GM23338 (cell line): ENCODE results near the gene INTS13.

Source experiments
- CREB1 ChIP-seq: fragments of 250-450 bp; sonication (Bioruptor Pico); IDR thresholded peaks from 2 replicates; pipeline ENCODE4 v1.5.0; 2020; ENCODE audit warnings: low read depth, mild to moderate bottlenecking, moderate library complexity
- CTCF ChIP-seq, 2 experiments: fragments of 200-600 bp in 1 of 2; sonication (generic) in 1 of 2; conservative IDR thresholded peaks; 2 replicates each; pipeline versions ENCODE4 v1.5.1 to v1.6.1; 2016 to 2017; ENCODE audit warnings: antibody characterized with exemption in 2 of 2, low read depth in 2 of 2, mild to moderate bottlenecking in 2 of 2, moderate library complexity in 1 of 2
- EZH2 ChIP-seq: fragments of 200-600 bp; sonication (generic); IDR thresholded peaks from one replicate; pipeline ENCODE4 v1.8.0; 2017; ENCODE audit warnings: antibody characterized with exemption, mild to moderate bottlenecking, low read depth; ENCODE audit not compliant: unreplicated experiment
- EZH2phosphoT487 ChIP-seq: fragments of 200-600 bp; sonication (generic); IDR thresholded peaks from one replicate; pipeline ENCODE4 v1.8.1; 2018; ENCODE audit warnings: antibody characterized with exemption; ENCODE audit not compliant: unreplicated experiment
- NANOG ChIP-seq: IDR thresholded peaks from 2 replicates; pipeline ENCODE4 v1.6.1; 2016; ENCODE audit warnings: antibody characterized with exemption, borderline replicate concordance
- POLR2AphosphoS5 ChIP-seq: IDR thresholded peaks from 2 replicates; pipeline ENCODE4 v1.6.1; 2016; ENCODE audit warnings: antibody characterized with exemption, low read depth
- TF ChIP-seq, protein P1 (sequence below): IDR thresholded peaks from one replicate; pipeline ENCODE4 v1.6.1; 2018; ENCODE audit warnings: antibody characterized with exemption; ENCODE audit not compliant: unreplicated experiment

GRCh38 chr12:26948309-26948708 is 10.5 kb upstream of the INTS13 start:
- TF ChIP-seq POLR2AphosphoS5 (no peak), CTCF (conservative IDR thresholded peaks at IDR 0.05; ENCODE audit: low read depth in 2 of 2) (no peak), EZH2 (no peak), NANOG (no peak), EZH2phosphoT487 (no peak), CREB1 (CRISPR knock-in tag) (no peak)
- TF ChIP-seq, protein P1, sequence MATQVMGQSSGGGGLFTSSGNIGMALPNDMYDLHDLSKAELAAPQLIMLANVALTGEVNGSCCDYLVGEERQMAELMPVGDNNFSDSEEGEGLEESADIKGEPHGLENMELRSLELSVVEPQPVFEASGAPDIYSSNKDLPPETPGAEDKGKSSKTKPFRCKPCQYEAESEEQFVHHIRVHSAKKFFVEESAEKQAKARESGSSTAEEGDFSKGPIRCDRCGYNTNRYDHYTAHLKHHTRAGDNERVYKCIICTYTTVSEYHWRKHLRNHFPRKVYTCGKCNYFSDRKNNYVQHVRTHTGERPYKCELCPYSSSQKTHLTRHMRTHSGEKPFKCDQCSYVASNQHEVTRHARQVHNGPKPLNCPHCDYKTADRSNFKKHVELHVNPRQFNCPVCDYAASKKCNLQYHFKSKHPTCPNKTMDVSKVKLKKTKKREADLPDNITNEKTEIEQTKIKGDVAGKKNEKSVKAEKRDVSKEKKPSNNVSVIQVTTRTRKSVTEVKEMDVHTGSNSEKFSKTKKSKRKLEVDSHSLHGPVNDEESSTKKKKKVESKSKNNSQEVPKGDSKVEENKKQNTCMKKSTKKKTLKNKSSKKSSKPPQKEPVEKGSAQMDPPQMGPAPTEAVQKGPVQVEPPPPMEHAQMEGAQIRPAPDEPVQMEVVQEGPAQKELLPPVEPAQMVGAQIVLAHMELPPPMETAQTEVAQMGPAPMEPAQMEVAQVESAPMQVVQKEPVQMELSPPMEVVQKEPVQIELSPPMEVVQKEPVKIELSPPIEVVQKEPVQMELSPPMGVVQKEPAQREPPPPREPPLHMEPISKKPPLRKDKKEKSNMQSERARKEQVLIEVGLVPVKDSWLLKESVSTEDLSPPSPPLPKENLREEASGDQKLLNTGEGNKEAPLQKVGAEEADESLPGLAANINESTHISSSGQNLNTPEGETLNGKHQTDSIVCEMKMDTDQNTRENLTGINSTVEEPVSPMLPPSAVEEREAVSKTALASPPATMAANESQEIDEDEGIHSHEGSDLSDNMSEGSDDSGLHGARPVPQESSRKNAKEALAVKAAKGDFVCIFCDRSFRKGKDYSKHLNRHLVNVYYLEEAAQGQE, result no peak
